ENCODE data around the gene PPP4R3B.
"Not testable (repeated sequence)": the region's sequence is repeated elsewhere in the genome, so short reads cannot be mapped to it uniquely, and the experiment has no call there.

PPP4R3B gene

DNA sequence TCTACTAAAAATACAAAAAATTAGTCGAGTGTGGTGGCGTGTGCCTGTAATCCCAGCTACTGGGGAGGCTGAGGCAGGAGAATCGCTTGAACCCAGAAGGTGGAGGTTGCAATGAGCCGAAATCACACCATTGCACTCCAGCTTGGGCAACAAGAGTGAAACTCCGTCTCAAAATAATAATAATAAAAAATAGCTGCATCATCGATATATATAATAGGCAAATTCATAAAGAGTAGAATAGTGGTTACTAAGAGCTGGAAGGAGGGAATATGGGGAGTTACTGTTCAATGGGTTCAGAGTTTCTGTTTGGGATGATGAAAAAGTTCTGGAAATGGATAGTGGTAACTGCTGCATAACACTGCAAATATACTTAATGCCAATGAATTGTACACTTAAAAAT lies 20.6 kb downstream of the PPP4R3B start:
- DNase-seq (ENCODE audit: extremely low read depth in 1 of 2, low read depth in 1 of 2): not testable (repeated sequence)

DNA sequence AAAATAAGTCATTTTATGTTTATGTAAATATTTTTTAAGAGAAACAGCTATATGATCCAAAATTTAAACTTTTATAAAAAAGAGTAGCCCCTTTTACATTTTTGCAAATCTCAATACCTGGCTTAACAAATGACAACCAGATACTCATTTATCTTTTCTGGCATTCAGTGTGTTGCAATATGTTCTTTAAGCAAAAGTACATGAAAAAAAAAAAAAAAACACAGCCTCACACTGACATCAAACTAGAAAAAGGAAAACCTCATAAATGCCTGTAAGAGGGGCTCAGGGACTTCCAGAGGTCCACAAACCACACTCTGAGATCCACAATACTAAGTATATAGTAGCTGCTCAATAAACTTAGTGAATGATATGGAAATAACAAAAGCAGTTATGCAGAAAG lies 21.9 kb downstream of the PPP4R3B start:
- no peak for DNase-seq (ENCODE audit: extremely low read depth in 1 of 2, low read depth in 1 of 2)

DNA sequence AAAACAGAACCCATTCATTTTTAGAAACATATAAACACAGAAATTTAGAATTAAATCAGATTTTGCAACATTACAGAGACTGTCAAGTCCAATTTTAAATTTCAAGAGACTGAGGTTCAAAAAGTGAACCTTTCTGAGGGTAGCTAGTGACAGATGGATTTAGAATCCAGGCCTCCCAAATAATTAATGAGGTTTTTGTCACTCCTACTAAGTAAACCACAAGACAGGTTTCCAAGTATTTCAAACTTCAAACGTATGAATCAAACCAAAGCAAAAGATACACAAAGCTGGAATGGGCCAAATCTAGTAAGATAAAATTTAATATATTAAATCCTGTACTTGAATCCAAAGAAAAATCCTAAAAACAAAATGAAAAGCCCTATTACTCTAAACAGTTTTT lies 25.3 kb downstream of the PPP4R3B start:
- DNase-seq (ENCODE audit: extremely low read depth in 1 of 2, low read depth in 1 of 2): no peak

DNA sequence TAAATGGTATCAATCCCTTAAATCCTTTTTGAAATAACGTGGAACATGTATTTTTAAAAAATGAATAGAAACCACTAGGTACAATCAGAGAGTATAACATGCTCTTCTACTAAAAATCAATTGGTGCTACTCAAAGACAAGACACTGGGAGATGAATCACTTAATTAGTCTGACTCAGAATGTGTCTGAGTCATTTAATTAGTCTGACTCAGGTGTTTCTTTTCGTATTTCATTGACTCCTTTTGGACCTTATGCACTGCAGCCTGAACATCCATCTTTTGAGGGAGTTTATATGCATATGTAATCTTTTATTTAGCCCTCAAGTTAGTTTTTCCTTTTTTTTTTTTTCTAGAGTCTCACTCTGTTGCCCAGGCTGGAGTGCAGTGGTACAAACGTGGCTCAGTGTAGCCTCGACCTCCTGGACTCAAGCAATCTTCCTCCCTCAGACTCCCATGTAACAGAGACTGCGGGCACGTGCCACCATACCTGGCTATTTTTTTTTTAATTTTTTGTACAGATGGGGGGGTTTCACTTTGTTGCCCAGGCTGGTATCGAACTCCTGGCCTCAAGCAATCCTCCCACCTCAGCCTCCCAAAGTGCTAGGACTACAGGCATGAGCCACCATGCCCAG lies 26.5 kb downstream of the PPP4R3B start:
- DNase-seq (ENCODE audit: extremely low read depth in 1 of 2, low read depth in 1 of 2): no peak

DNA sequence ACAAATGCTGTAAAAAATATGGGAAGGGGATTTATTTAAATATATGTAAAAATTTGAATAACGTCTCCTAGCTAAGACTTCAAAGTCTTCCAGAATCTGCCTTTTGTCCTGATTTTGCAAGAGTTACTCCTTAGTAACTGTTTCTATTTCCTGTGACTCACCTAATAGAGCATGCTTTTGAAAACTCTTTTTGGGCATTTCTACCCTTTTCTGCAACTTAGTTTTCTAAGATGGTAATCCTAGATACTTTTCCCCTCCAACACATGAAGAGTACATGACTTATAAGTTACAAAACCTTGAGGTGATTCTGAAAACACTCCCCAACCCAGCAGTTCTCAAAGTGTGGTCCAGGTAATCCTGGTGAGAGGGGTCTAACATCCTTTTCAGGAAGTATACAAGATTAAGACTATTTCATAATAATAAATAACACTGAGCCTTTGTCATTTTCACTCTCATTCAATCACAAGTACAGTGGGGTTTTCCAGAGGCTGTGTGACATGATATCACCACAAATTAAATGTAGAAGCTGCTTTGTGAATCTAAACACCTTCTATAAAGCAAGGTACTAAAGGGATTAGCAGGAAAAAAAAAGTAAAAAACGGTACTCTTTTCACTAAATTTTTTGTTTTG lies 31.9 kb downstream of the PPP4R3B start:
- no peak for DNase-seq (ENCODE audit: extremely low read depth in 1 of 2, low read depth in 1 of 2)

DNA sequence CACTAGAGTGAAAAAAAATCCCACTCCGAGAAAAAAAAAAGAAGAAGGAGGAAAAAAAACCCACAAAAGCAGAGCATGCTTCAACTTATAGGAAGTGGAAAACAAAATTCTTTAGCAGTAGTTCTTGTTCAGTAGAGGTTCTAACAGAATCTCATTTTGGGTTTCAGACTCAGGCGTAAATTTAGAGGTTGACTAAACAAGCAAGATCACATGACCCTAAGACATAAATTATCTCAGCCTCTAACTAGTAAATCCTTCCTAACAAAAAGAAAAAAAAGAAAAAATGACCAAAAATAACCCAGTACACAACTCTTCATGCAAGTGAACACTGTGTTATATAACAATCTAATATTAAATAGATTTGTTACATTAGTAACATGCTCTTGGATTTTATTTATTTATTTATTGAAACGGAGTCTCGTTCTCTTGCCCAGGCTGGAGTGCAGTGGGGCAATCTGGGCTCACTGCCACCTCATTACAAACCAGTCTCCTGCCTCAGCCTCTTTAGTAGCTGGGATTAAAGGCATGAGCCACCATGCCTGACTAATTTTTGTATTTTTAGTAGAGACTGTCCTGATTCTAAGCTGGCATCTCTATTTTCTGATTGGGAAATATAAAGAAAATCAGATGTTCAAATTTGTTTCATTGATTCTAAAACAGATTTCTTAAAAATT lies 35.4 kb downstream of the PPP4R3B start:
- DNase-seq (ENCODE audit: extremely low read depth in 1 of 2, low read depth in 1 of 2): no peak

DNA sequence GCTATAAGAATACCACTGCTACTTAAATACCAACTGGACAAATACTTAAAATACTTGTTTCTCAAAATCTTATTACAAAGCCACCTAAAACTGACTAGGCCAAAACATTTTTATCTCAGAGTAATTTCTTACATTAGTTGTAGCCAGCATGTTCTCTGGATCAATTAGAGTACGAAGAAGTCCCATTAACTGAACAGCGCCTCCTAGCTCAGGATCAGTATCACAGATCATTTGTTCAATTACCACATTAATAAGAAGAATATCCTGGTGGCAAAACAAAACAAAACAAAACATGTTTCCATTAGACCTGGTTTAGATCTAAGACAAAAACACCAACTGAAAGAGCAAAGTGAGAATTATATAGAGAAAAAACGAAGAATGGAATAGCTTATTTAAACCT lies 36.0 kb downstream of the PPP4R3B start:
- no peak for DNase-seq (ENCODE audit: extremely low read depth in 1 of 2, low read depth in 1 of 2)

DNA sequence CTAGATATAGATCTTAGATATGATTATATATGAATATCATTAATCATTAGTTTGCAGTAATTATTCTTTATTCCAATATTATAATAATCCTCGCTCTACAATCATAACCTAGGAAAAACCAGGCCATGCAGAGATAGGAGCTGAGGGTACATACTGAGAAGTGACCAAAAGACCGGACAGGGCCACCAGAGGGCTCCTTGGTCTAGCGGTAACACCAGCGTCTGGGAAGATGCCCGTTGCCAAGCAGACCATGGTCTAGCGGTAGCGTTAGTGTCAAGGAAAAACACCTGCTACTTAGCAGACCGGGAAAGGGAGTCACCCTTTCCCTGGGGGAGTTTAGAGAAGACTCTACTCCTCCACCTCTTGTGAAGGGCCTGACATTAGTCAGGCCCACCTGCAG lies 48.4 kb downstream of the PPP4R3B start:
- DNase-seq (ENCODE audit: extremely low read depth in 1 of 2, low read depth in 1 of 2): not testable (repeated sequence)

DNA sequence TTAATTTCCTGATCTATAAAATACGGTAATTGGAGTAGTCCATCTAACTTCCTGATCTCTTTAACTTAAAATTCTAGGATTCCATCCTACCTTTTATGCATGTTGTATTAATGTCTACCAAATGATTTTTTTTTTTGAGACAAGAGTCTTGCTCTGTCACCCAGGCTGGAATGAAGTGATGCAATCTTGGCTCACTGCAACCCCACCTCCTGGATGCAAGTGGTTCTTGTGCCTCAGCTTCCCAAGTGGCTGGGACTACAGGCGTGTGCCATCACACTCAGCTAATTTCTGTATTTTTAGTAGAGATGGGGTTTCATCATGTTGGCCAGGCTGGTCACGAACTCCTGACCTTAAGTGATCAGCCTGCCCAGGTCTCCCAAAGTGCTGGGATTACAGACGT lies 50.1 kb downstream of the PPP4R3B start:
- no peak for DNase-seq (ENCODE audit: extremely low read depth in 1 of 2, low read depth in 1 of 2)

DNA sequence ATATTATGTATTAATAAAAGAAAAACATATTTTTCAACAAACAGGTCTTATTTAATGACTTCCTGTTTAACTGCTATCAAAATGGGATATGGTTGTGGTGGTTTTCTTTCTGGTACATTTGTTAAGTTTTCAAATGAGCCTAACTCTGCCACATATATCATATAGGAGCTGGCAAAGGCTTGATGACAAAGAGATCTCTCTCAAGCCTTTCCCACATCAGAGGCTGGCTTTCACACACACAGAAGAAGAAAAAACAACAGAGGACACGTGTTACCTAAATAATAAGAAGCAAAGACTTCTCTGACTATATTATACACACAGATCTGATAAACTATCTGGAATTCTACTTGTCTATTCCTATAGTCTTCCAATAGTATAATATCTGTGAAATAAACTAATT lies 51.8 kb downstream of the PPP4R3B start:
- DNase-seq (ENCODE audit: extremely low read depth in 1 of 2, low read depth in 1 of 2): no peak

DNA sequence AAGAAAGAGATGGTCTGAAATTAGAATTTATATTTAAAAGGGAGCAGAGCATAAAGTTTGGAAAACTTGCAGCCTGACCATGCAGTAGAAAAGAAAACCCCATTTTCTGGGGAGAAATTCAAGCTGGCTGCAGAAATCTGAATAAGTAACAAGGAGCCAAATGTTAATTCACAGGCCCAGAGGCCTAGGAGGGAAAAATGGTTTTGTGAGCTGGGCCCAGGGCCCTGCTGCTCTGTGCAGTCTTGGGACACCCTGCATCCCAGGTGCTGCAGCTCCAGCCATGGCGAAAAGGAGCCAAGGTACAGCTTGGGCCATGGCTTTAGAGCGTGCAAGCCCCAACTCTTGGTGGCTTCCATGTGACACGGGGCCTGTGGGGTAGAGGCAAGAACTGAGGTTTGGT lies 56.6 kb downstream of the PPP4R3B start:
- no peak for DNase-seq (ENCODE audit: extremely low read depth in 1 of 2, low read depth in 1 of 2)

DNA sequence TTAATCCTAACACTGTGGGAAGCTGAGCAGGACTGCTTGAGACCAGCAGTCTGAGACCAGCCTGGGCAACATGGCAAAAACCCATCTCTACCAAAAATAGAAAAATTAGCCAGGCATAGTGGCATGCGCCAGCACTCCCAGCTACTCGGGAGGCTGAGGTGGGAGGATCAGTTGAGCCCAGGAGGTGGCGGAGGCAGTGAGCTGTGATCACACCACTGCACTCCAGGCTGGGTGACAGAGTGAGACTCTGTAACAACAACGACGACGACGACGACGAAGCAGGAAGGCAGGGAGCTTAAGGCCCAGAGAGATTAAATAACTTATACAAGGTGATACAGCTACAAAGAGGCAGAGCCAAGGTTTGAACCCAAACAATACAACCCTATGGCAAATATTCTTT lies 60.6 kb downstream of the PPP4R3B start:
- no peak for DNase-seq (ENCODE audit: extremely low read depth in 1 of 2, low read depth in 1 of 2)

DNA sequence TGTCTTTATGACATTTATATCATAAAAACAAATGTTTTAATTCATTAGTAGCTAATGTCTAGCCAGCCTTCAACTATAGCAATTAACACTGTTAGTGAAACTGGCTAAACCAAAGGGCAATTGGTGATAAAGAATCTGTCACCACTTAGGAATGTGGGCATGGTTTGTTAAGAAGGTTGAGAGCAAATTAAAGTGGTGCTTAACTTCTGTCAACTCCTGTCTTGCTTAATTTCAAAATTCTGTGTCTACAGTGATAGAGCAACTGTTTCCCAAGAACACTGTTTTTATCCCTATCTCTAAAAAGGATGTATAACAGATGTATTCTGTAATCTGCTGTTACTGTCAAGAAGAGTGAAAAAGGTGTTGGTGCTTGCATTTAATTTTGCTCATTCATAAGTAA lies 61.4 kb downstream of the PPP4R3B start:
- no peak for DNase-seq (ENCODE audit: extremely low read depth in 1 of 2, low read depth in 1 of 2)

DNA sequence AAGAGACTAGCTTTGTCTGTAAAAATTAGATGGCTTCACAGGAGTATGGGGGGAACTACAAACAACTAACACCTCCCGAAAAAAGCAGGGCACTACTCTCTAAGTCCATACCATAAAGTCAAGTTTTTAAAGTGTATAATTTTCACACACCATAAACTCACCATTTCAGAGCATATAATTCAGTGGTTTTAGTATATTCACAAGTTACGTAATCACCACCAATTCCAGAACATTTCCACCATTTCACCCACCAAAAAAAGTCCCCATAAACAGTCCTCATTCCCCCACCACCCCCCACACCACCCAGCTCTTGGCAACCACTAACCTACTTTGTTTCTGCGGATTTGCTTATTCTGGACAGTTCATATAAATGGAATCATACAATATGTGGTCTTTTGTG lies 64.1 kb downstream of the PPP4R3B start:
- DNase-seq (ENCODE audit: extremely low read depth in 1 of 2, low read depth in 1 of 2): no peak

DNA sequence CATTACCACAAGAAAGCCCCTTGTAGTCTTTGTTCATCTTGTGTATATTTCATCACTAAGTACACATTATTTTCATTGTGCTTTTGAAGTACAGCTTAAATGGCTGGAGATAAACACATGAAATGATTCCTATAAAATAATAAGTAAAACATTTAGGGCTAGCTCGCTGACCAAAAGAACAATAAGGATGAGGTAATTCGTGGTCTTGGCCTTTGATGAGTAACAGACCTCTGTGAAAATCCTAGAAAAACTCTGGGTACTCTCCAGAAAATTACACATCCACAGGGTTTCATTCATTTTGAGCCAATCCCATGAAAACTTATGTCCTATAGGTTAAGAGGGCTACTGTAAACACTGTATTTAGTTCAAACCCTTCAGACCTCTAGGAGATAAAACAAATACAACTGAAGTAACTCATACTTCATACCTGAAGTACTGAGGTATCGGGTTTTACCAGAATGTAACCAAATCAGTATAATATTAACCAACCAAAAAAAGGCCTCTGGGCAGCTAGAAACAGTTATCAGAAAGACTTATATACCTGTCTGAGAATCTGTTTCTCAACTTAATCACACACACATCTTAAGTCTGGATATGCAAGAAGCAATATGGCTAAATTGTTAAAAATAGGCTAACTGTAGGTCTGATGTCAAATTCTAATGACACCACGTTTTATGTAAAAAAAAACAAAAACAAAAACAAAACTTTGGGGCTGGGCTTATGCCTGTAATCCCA lies 66.9 kb downstream of the PPP4R3B start:
- DNase-seq (ENCODE audit: extremely low read depth in 1 of 2, low read depth in 1 of 2): no peak

DNA sequence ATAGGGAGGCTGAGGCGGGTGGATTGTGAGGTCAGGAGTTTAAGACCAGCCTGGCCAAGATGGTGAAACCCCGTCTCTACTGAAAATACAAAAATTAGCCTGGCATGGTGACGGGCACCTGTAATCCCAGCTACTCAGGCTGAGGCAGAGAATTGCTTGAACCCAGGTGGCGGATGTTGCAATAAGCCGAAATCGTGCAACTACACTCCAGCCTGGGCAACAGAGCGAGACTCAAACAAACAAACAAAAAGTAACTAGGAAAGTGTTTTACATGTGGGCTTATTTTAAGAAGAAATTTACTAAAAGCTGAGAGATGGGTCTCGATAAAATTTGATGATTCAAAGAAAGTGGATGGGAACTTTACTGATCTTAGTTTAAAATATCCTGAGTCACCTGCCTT lies 69.7 kb downstream of the PPP4R3B start:
- DNase-seq (ENCODE audit: extremely low read depth in 1 of 2, low read depth in 1 of 2): not testable (repeated sequence)

DNA sequence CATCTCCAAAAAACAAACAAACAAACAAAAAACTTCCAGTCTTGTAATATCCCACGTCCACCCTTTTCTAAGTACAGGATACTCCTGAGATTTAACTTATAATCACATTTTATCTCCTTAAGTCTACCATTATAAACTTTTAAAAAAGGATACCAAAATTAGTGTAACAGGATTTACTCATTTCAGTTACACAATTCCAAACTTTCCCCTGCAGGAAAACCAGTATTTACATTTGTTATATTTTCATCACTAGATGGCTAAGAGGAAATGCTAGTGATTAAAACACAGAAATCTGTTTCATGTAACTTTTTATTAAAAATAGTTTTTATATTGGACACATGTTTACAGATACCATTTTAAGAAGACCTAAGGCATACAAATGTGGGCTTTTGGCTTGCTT lies 70.4 kb downstream of the PPP4R3B start:
- DNase-seq (ENCODE audit: extremely low read depth in 1 of 2, low read depth in 1 of 2): no peak

DNA sequence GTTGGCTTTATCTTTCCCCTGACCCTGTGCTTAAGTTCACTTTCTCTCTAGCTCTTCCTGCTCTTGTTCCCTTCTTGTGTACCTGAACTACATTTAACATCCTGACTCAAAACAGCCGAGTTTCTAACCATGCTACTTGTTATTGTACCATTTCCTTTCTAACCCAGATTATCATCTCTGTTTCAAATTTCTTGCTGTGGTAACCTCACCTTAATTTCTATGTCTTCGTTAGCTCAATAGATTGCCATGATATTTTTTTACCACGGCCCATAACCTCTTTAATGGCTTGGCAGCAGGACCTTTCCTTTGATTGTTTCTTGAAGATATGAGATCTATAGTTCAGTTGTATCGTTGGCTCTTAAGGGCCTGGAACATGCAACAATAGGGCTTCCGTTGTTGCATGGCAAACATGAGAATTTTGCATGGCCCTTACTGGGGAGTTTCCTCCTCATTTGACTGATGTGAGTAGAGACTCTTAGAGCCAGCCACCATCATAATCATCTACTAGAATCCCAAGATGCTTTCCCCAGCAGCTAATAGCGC lies 86.8 kb downstream of the PPP4R3B start:
- DNase-seq (ENCODE audit: extremely low read depth in 1 of 2, low read depth in 1 of 2): no peak

DNA sequence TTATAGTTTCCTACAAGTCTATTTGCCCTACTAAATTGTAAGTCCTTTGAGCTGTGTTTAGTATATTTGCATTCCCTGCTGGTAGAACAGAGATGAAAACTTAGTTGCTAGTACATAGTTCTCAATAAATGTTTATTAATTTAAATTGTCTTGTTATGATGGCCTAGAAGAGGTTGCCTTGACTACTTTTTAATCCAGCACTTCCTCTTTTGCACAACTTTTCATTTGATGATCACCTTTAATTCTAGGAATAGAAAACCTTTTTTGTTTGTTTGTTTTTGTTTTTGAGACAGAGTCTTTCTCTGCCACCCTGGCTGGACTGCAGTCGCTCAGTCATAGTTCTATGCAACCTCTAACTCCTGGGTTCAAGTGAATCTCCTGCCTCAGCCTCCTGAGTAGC lies 91.2 kb downstream of the PPP4R3B start:
- no peak for DNase-seq (ENCODE audit: extremely low read depth in 1 of 2, low read depth in 1 of 2)

DNA sequence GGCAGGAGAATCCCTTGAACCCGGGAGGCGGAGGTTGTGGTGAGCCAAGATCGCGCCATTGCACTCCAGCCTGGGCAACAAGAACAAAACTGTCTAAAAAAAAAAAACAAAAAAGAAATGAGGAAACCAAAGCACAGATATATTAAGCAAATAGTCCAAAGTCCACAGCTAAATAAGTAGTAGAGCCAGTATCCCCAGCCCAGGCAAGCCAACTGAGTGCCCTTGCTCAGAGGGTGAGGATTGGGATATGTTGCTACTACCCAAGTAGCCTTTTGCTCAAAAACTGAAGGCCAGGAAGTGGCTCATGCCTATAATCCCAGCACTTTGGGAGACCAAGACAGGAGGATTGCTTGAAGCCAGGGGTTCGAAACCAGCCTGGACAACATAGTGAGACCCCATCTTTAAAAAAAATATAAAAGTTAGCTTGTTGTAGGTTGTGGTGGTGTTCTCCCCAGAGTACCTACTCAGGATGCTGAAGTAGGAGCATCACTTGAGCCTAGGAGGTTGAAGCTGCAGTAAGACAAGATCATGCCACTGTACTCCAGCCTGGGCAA lies 92.5 kb downstream of the PPP4R3B start:
- DNase-seq (ENCODE audit: extremely low read depth in 1 of 2, low read depth in 1 of 2): no peak

Data from stimulated activated CD8-positive, alpha-beta memory T cell treated with anti-CD3 and anti-CD28 coated beads, Interleukin-7, amount 100 ng/mL, for 48 hours (primary cell).